Measurements from ENCODE around the gene HIP1. TPM values are rescaled to one million over a fixed set of nuclear protein-coding genes. Genes with fewer than 3 reads are reported as not detected.
A peak's percentile ranks its signal among the peaks of the same experiment; 100 is the strongest.
"Not testable (repeated sequence)": the region's sequence is repeated elsewhere in the genome, so short reads cannot be mapped to it uniquely, and the experiment has no call there.

The HIP1 gene
- total RNA-seq, 1 donor: 25.7 TPM

DNA sequence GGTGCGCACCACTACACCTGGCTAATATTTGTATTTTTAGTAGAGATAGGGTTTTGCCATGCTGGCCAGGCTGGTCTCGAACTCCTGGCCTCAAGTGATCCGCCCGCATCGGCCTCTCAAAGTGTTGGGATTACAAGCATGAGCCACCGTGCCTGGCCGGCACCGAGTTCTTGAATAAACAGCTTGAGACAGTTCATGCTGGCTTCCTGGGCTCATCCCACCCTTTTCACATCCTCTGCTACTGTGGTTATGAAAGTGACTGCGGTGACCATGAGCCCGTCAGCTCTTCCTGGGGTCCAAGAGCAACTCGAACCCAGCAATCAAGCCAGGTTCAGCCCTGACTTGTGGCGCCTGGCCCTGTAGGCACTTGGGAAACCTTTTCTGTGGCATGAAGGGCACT is 38.7 kb downstream of the HIP1 start:
- peaks cover 4% of the 10 kb centered on the region for H3K36me3 ChIP-seq (ENCODE audit: insufficient read depth, low read length)
- no peaks in the 10 kb centered on the region for H3K9me3 ChIP-seq (ENCODE audit: low read depth, low read length)
- H2AFZ ChIP-seq (ENCODE audit: low read length): no peak overlapping the region
- no peak overlapping the region for H3K4me3 ChIP-seq (ENCODE audit: insufficient read depth, low read length)
- no peaks in the 10 kb centered on the region for H3K27me3 ChIP-seq (ENCODE audit: insufficient read depth, low read length)
- no peak overlapping the region for H3K4me2 ChIP-seq (ENCODE audit: insufficient read depth, low read length)
- DNase-seq (ENCODE audit: insufficient read length, low spot score, missing footprints): no peak
- no peak overlapping the region for H3K27ac ChIP-seq (ENCODE audit: low read depth, low read length)
- H3K79me2 ChIP-seq (ENCODE audit: insufficient read depth, low read length): no peaks in the 10 kb centered on the region
- H4K20me1 ChIP-seq (ENCODE audit: insufficient read depth, low read length): no peaks in the 10 kb centered on the region
- TF ChIP-seq, protein P1, sequence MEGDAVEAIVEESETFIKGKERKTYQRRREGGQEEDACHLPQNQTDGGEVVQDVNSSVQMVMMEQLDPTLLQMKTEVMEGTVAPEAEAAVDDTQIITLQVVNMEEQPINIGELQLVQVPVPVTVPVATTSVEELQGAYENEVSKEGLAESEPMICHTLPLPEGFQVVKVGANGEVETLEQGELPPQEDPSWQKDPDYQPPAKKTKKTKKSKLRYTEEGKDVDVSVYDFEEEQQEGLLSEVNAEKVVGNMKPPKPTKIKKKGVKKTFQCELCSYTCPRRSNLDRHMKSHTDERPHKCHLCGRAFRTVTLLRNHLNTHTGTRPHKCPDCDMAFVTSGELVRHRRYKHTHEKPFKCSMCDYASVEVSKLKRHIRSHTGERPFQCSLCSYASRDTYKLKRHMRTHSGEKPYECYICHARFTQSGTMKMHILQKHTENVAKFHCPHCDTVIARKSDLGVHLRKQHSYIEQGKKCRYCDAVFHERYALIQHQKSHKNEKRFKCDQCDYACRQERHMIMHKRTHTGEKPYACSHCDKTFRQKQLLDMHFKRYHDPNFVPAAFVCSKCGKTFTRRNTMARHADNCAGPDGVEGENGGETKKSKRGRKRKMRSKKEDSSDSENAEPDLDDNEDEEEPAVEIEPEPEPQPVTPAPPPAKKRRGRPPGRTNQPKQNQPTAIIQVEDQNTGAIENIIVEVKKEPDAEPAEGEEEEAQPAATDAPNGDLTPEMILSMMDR (IDR thresholded peaks at IDR 0.05; ENCODE audit: extremely low read depth, low read depth, low read length): no peak
- H3K4me1 ChIP-seq (ENCODE audit: insufficient read depth, low read length): no peaks in the 10 kb centered on the region

DNA sequence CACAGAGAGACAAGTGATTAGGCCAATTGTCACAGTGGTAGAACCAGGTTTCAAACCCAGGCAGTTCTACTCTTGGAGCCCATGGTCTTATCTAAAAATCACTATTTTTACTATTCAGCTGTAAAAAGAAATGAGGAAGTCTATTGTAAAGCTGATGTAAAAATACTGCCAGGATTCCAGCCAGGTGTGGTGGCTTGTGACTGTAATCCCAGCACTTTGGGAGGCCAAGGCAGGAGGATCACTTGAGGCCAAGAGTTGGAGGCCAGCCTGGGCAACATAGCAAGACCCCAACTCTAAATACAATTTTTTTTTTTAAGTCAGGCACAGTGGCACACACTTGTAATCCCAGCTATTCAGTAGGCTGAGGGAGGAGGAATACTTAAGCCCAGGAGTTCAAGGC is 40.4 kb downstream of the HIP1 start:
- no peaks in the 10 kb centered on the region for H3K27me3 ChIP-seq (ENCODE audit: insufficient read depth, low read length)
- no peak overlapping the region for H3K4me3 ChIP-seq (ENCODE audit: insufficient read depth, low read length)
- H3K9me3 ChIP-seq (ENCODE audit: low read depth, low read length): no peaks in the 10 kb centered on the region
- no peak overlapping the region for H3K4me2 ChIP-seq (ENCODE audit: insufficient read depth, low read length)
- H3K4me1 ChIP-seq (ENCODE audit: insufficient read depth, low read length): no peaks in the 10 kb centered on the region
- TF ChIP-seq, protein P1 (IDR thresholded peaks at IDR 0.05; ENCODE audit: extremely low read depth, low read depth, low read length): no peak
- no peaks in the 10 kb centered on the region for H4K20me1 ChIP-seq (ENCODE audit: insufficient read depth, low read length)
- no peaks in the 10 kb centered on the region for H3K79me2 ChIP-seq (ENCODE audit: insufficient read depth, low read length)
- no peak overlapping the region for H3K27ac ChIP-seq (ENCODE audit: low read depth, low read length)
- peaks cover 4% of the 10 kb centered on the region for H3K36me3 ChIP-seq (ENCODE audit: insufficient read depth, low read length)
- H2AFZ ChIP-seq (ENCODE audit: low read length): no peak overlapping the region
- no peak for DNase-seq (ENCODE audit: insufficient read length, low spot score, missing footprints)

DNA sequence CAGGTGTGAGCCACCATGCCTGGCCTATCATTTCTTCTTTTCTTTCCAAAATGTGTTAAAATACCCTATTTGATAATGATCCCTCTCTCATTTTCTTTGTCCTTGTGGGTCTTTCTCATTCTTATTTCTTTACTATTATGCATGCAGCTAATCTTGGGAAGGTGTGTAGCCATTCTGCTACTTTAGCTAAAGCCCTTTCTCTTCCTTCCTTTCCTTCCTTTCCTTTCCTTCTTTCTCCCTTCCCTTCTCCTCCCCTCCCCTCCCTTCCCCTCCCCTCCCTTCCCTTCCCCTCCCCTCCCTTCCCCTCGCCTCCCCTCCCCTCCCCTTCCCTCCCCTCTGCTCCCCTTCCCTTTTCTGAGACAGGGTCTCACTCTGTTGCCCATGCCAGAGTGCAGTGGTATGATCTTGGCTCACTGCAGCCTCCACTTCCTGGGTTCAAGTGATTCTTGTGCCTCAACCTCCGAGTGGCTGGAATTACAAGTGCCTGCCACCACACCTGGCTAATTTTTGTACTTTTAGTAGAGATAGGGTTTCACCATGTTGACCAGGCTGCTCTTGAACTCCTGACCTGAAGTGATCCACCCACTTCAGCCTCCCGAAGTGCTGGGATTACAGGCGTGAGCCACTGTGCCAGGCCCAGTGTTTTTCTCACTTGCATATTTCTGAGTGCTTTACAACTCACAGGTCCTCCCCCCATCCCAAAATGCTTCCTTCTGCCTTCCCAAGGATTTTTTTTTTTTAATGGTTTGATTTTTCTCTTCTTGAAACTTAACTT is 42.3 kb downstream of the HIP1 start:
- no peaks in the 10 kb centered on the region for H4K20me1 ChIP-seq (ENCODE audit: insufficient read depth, low read length)
- H3K36me3 ChIP-seq (ENCODE audit: insufficient read depth, low read length): peaks cover 4% of the 10 kb centered on the region
- TF ChIP-seq, protein P1 (IDR thresholded peaks at IDR 0.05; ENCODE audit: extremely low read depth, low read depth, low read length): no peak

DNA sequence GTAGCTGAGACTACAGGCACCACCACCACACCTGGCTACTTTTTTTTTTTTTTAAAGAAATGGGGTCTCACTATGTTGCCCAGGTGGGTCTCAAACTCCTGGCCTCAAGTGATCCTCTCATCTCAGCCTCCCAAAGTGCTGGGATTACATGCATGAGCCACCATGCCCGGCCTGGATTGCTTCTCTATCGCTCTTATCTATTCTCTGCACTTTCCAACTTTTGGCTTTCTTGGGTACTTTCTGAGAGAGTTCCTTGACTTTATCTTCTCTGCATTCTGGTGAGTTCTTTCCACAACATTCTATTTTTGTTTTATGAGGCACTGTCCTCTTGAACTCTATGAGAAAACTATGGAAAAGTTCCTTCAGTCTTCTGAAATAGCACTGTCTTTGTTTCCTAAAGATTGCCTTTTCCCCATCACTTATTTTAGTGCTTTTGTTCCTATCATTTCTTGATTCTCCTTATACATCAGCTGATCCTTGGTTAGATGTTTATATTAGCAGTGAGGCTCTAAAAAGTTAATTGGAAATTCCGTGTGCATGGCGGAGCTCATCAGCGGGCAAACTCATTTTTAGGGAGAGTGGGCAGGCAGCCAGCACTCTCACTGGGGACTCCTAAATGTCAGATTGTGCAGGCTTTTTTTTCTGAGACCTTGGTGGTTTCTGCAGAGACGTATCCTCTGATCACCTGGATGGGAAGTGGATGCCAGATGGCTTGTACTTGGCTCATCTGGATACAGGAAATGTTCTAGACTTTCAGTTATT is 43.9 kb downstream of the HIP1 start:
- Histone ChIP-seq H3K9me3 (ENCODE audit: low read depth, low read length) (no peaks in the 10 kb centered on the region), H3K36me3 (ENCODE audit: insufficient read depth, low read length) (peaks cover 4% of the 10 kb centered on the region), H2AFZ (ENCODE audit: low read length) (no peak overlapping the region), H4K20me1 (ENCODE audit: insufficient read depth, low read length) (no peaks in the 10 kb centered on the region), H3K27ac (ENCODE audit: low read depth, low read length) (no peak overlapping the region), H3K27me3 (ENCODE audit: insufficient read depth, low read length) (no peaks in the 10 kb centered on the region), H3K79me2 (ENCODE audit: insufficient read depth, low read length) (no peaks in the 10 kb centered on the region), H3K4me2 (ENCODE audit: insufficient read depth, low read length) (no peak overlapping the region), H3K4me3 (ENCODE audit: insufficient read depth, low read length) (no peak overlapping the region), H3K4me1 (ENCODE audit: insufficient read depth, low read length) (no peaks in the 10 kb centered on the region)
- TF ChIP-seq, protein P1 (IDR thresholded peaks at IDR 0.05; ENCODE audit: extremely low read depth, low read depth, low read length): no peak
- DNase-seq (ENCODE audit: insufficient read length, low spot score, missing footprints): peak; percentile 56

More for the DNA sequence above, 42.3 kb downstream of the HIP1 start:
- H3K27ac ChIP-seq (ENCODE audit: low read depth, low read length): no peak overlapping the region
- no peaks in the 10 kb centered on the region for H3K27me3 ChIP-seq (ENCODE audit: insufficient read depth, low read length)
- no peak overlapping the region for H2AFZ ChIP-seq (ENCODE audit: low read length)
- H3K4me2 ChIP-seq (ENCODE audit: insufficient read depth, low read length): no peak overlapping the region
- DNase-seq (ENCODE audit: insufficient read length, low spot score, missing footprints): no peak
- no peaks in the 10 kb centered on the region for H3K4me1 ChIP-seq (ENCODE audit: insufficient read depth, low read length)
- H3K9me3 ChIP-seq (ENCODE audit: low read depth, low read length): no peaks in the 10 kb centered on the region
- H3K79me2 ChIP-seq (ENCODE audit: insufficient read depth, low read length): no peaks in the 10 kb centered on the region
- no peak overlapping the region for H3K4me3 ChIP-seq (ENCODE audit: insufficient read depth, low read length)

DNA sequence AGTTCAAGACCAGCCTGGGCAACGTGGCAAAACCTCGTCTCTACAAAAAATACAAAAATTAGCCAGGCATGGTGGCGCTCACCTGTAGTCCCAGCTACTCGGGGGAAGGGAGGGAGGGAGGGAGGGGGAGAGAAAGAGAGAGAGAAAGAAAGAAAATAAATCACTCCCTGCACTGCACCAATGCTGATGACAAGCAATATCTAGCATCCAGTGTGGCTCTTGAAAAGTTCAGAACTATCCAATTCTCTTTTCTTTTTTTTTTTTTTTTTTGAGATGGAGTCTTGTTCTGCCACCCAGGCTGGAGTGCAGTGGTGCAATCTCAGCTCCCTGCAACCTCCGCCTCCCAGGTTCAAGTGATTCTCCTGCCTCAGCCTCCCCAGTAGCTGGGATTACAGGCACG is 45.1 kb downstream of the HIP1 start:
- not testable (repeated sequence) for H3K27me3 ChIP-seq (ENCODE audit: insufficient read depth, low read length); H3K4me1 ChIP-seq (ENCODE audit: insufficient read depth, low read length); H3K79me2 ChIP-seq (ENCODE audit: insufficient read depth, low read length); H3K9me3 ChIP-seq (ENCODE audit: low read depth, low read length); H3K36me3 ChIP-seq (ENCODE audit: insufficient read depth, low read length); H2AFZ ChIP-seq (ENCODE audit: low read length); H3K27ac ChIP-seq (ENCODE audit: low read depth, low read length); H3K4me3 ChIP-seq (ENCODE audit: insufficient read depth, low read length); DNase-seq (ENCODE audit: insufficient read length, low spot score, missing footprints); H3K4me2 ChIP-seq (ENCODE audit: insufficient read depth, low read length); H4K20me1 ChIP-seq (ENCODE audit: insufficient read depth, low read length)

All from osteoblast (primary cell).